ENCODE measurements around the gene EMC9.

Gene EMC9

DNA sequence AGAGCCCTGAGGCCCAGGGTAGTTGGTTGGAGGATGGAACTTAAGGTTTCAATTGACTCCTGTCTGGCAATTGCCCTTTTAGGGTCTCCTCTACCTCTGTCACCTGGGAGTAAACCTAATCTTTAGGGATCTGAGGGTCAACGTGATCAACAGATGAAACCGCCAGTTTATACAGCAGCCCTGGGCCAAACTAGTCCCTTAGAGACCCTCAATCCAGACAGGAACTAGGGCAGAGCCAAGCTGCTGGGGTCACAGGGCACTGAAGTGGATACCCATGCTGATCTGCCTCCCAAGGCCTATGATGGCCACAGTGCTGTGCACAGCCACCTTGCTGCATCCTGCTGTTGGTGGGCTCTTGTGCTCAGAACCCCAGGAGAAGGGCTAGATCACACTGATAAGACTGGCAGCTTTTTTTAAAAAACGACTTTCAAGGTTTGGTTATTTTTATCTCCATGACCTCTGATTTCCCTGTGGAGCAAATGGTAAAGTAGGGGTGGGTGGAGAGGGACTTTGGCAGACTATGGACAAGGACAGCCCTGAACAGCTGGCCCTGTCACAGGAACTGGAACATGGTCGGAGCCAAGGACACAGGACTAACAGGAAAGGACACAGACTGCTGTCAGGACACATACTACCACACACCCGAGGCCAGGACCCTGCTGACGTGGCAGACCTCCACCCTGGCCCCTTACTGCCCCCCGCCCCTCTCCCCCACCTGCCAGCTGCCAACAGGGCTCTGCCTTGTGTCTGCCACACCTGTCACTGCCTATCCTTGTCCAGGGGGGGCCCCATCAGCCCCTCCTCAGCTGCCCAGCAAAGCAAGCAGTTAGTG is 10.5 kb downstream of the EMC9 start:
- DNase-seq: no peak

- no peak for DNase-seq
Observed at GRCh38 chr14:24130380-24130716, 11.0 kb downstream of the EMC9 start, which contains the start of gene FITM1. FITM1 (plus strand) TSS chr14:24130659; CDS start chr14:24131564, 905 bp downstream.

DNA sequence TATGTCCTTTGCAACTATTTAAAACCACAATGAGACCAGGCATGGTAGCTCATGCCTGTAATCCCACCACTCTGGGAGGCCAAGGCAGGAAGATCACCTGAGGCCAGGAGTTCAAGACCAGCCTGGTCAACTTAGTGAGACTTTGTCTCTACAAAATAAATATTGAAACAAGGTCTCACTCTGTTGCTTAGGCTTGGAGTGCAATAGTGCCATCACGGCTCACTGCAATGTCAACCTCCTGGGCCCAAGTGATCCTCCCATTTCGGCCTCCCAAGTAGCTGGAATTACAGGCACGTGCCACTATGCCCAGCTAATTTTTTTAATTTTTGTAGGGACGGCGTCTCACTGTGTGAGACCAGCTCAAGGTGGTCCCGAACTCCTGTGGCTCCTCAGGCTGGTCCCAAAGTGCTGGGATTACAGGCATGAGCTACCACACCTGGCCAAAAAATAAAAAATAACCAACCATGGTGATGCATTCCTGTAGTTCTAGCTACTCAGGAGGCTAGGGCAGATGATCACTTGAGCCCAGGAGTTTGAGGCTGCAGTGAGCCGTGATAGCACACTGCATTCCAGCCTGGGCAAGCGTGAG is 11.9 kb downstream of the EMC9 start:
- DNase-seq: no peak

DNA sequence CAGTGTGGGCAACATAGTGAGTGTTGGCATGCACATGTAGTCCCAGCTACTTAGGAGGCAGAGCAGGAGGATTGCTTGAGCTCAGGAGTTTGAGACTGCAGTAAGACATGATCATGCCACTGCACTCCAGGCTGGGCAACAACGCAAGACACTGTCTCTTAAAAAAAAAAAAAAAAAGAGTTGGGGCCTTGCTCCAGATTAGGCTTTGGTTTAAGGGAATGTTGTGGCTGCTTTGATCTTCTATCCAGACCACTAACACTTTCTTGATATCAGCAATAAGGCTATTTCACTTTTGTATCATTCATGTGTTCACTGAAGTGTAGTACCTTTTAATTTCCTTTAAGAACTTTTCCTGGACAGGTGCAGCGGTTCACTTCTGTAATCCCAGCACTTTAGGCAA is 13.7 kb downstream of the EMC9 start:
- DNase-seq: no peak

GRCh38 chr14:24126939-24127338 is 14.5 kb downstream of the EMC9 start:
- no peak for DNase-seq

- no peak for DNase-seq
Observed at GRCh38 chr14:24123424-24124417, 17.7 kb downstream of the EMC9 start.

DNA sequence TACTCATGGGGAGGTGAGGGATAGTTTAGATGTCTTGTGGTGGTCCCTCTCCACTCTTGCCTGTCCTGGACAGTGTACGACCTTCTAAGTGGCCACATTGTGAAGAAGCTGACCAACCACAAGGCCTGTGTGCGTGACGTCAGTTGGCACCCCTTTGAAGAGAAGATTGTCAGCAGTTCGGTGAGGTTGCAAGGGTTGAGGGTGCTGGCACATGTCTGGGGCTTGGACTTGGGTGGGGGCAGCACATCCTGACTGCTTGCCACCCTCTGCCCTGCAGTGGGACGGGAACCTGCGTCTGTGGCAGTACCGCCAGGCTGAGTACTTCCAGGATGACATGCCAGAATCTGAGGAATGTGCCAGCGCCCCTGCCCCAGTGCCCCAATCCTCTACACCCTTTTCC is 18.5 kb downstream of the EMC9 start:
- no peak for DNase-seq

DNA sequence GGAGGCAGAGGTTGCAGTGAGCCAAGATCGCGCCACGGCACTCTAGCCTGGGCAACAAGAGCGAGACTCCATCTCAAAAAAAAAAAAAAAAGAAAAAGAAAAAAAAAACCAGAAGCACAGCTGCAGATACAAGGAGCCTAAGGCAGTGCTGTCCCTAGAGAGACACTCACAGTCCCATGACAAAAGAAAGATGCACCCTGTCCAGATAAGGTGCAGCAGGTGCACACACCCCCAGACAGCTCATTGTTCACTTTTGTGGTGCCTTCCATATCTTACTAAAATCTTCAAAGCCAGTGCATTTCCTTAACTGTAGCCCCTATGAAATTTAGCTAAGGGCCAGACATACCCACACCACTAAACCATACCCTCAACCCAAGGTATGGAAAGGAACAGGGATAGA is 19.0 kb downstream of the EMC9 start:
- no peak for DNase-seq

DNA sequence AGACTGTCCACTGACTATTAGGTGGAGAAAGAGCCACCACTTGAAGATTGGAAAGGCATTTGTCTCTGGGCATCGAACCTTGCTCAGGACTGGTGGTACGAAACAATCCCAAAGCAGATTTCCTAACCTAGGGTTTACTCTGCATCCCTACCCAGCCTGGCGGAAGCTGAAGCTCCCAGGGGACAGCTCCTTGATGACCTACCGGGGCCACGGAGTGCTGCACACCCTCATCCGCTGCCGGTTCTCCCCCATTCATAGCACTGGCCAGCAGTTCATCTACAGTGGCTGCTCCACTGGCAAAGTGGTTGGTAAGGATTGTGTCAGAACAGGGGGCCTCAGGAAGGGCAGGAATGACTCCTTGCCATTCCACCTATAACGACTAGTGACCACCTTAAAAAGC is 20.2 kb downstream of the EMC9 start:
- DNase-seq: no peak

DNA sequence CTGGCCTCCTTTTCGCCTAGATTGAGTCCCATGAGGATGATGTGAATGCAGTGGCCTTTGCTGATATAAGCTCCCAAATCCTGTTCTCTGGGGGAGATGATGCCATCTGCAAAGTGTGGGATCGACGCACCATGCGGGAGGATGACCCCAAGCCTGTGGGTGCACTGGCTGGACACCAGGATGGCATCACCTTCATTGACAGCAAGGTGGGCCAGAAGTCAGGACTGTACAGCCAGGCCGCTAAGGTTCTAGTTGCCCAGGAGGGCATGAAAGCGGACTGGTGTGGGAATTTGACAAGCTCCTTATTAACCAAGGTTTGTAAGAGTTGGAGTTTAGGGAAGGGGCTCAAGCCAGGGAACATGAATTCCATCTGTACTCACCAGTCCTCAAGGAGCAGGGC is 21.7 kb downstream of the EMC9 start:
- DNase-seq: no peak

DNA sequence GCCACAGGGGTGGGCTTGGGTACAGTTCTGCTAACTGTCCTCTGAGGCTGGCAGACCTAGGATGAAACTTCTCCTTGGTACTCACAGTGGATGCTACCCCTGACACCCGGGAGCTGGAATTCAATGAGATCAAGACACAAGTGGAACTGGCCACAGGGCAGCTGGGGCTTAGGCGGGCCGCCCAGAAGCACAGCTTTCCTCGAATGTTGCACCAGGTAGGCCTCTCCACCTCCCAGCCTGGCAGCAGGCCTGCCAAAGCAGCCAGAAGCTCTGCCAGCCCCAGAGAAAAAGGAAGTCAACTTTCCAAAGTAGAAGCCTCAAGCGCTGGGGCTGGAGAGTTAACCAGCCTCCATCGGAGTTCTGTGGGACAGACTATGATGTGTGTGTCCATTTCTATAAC is 24.2 kb downstream of the EMC9 start:
- DNase-seq: no peak

DNA sequence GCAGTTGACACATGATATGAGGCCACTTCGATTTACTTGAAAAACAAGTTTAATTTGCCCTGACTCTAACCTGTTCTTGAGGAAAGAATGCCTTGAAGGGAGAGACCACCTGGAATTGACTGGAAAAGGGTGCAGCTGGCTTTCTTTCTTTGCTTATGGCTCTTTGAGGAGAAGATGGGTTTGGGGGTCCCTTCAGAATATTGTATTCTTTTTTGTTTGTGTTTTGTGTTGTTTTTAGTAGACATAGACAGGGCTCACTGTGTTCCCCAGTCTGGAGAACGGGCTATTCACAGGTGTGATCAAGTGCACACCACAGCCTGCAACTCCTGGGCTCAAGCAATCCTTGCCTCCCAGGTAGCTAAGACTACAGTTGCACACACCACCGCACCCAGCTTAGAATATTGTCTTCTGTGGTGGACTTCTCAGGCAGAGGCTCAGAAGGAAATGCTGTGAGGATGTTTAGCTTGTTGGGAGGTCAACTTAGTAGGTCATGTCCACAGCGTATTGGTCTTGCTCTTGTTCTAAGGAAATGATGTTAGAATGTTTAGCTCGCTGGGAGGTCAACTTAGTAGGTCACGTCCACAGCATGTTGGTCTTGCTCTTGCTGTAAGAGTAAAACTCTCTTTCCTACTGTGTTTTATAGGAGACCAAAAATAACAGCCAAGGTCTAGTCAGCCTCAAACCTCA is 25.1 kb downstream of the EMC9 start:
- DNase-seq: no peak

GRCh38 chr14:24115422-24116127 is 25.8 kb downstream of the EMC9 start:
- DNase-seq: no peak

DNA sequence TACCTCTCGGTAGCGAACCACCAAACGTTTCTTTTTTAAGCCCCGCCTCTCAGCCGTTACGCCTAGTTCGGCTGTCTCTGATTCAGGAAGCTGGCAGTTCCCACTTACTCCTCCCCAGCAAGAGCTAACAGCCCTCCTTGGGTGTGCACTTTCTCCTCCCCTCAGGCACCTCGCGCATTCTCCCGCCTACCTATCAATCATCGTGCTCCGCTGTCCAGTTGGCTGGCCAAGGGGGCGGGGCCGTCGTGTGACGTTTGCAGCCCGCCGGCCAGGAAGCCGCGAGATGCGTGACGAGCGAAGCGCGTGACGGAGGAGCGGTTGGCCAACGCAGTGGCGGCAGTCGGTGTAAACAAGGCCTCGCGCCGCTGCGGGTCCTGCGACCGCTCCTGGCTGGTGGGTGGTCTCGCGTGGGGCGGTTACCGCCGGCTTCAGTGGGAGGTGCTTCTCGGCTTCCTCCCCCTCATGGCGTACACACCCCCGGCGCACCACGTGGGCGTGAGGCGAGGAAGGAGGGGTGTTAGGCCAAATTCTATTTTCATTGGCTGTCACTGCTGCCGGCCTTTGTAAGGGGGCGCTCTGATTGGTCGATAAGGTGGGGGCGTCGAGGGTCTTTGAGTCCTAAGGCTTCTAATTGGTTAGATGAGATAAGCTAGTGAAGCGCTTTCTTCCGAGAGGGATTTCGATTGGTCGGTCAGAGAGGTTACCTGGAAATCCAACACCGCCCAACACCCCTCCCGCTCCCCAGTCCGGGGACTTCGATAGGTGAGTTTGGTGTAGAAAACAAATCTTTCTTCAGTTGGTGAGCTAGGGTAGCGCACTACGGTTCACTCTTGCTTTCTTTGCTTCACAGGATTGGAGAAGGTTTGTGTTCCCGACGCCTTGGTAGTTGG is 26.6 kb downstream of the EMC9 start, which contains the start of the genes DCAF11 and NRL:
Gene DCAF11 (plus strand): TSS at position 246 of the 890 bp plus-strand sequence. CDS start 818 bp downstream, outside the sequence.
Gene NRL (minus strand): TSS at position 418 of the 890 bp plus-strand sequence. CDS start 32,101 bp downstream, outside the sequence.
- peak; percentile 97 for DNase-seq

DNA sequence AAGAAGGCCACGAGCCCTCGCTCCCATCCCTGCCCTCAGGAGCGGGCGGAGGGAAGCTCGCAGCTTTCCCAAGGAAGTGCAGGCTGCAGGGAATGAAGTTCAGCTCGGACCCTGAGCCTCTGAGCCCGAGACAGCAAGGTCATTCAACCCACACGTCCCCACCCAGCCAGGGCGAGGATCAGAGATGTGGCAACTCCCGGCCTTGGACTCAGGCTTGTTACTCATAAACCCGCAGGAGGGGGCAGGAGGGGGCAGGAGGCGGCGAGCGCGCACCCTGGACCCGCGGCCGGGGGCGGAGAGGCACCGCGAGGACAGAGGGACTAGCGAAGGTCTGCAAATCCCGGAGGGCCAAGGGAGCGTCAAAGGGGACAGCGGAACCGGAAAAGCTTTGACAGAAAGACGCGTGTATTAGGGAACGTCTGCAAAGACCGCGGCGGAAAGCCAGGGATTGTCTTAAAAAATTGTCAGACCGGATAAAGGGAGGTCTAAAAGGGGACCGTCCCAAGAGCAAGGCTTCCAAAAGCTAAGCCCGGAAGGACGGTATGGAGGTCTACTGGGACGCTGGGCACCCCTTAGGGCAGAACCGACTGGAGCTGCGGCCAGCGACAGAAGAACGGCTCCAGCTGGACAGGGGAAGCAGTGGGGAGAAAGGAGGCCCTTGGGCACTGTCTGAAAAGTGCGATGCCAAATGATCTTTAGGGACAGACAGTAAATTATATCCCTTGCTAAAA is 27.4 kb downstream of the EMC9 start:
- peak; percentile 64 for DNase-seq

- no peak for DNase-seq
Observed at GRCh38 chr14:24113379-24113800, 28.0 kb downstream of the EMC9 start.

DNA sequence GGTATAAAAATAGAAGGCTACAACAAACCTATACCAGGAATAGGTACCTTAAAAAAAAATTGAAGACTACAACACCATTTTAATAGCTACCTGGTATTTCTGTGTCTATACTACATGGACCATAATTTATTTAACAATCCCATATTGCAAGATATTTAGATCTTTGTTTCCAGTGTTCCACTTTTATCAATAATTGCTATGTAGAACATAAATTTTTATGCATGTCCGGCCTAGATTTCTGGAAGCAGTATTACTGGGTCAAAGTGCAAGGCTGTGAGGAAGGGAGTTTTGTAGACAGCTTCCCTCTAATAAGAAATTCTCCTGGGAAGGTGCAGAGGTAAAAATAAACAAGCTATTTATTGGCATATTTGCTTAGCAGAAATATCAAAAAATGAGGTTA is 30.9 kb downstream of the EMC9 start:
- DNase-seq: no peak

DNA sequence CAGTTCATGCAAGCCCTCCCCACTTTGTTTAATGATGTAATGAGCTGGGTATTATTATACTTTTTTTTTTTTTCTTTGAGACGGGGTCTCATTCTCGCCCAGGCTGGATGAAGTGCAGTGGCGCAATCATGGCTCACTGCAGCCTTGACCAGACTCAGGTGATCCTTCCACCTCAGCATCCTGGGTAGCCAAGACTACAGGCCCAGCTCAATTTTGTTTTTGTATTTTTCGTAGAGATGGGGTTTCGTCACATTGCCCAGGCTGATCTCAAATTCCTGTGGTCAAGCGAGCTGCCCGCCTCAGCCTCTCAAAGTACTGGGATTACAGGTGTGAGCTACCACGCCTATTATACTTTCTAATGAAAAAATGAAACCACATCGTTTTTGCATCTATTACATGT is 31.3 kb downstream of the EMC9 start:
- no peak for DNase-seq

DNA sequence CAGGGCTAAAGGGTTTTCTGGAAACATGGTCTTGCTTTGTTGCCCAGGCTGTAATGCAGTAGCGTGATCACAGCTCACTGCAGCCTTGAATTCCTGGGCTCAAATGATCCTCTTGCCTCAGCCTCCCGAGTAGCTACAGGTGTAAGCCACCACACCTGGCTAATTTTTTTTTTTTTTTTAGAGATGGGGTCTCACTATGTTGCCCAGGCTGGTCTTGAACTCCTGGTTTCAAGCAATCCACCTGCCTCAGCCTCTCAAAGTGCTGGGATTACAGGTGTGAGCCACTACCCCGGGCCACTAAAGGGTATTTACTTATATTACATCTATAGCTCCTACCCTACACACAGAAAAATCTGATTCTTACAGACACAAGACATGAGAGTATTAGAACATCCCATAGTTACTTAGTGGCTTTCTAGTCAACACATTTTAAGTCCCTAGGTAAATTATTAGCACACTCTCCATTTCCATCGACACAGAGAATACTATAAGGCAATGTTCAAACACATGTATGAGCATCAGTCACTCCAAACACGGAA is 33.0 kb downstream of the EMC9 start:
- DNase-seq: no peak

Measured in T-helper 9 cell (primary cell).